Peyer's patch (tissue), 4 donors: ENCODE data around the gene ZAR1.

Experiments used
- CTCF ChIP-seq, 6 experiments: fragments of 450-650 bp in 4 of 6; fragments of 200-600 bp in 2 of 6; sonication (generic) in 1 of 6; IDR thresholded peaks; one replicate each; pipeline ENCODE4 v1.5.1; 2017 to 2019; ENCODE audit warnings: antibody characterized with exemption in 6 of 6, mild to moderate bottlenecking in 3 of 6, moderate library complexity in 1 of 6
- POLR2A ChIP-seq, 2 donors: fragments of 450-650 bp; IDR thresholded peaks; one replicate each; pipeline ENCODE4 v1.5.1; 2017; ENCODE audit warnings: antibody characterized with exemption in 2 of 2, mild to moderate bottlenecking in 2 of 2, moderate library complexity in 2 of 2

- TF ChIP-seq CTCF (IDR thresholded peaks at IDR 0.05): no peak
- no peak for TF ChIP-seq POLR2A (IDR thresholded peaks at IDR 0.05)
Observed at GRCh38 chr4:48539597-48539996, 49.5 kb downstream of the ZAR1 start.
